ENCODE data around the gene CCDC149.

DNA sequence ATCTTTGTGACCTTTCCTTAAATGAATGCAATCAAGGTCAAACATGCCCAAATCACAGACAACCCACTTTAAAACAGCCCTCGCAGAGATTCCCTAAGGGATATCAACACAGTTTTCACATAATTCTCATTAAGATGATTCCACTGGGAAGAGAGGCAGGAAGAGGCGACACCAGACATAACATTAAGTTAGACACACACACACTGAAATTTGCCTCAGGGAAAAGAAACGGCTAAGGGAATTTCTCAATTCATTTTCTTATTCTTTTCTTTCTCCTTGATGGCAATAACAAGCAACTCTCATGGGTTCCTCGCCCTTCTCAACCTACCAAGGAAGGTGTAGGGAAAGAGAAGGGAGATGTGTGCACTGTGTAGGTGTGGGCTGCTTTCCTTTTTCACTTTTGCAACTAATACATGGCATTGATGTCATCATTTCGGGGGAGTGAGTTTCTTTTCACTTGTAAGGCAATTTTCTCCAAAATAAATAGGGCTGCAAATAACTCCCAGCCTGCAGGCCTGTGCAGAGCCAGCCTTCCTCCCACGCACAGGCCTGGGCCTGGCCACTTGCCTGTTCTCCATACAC, 76.1 kb downstream of the CCDC149 start:
- TF ChIP-seq, protein P1, sequence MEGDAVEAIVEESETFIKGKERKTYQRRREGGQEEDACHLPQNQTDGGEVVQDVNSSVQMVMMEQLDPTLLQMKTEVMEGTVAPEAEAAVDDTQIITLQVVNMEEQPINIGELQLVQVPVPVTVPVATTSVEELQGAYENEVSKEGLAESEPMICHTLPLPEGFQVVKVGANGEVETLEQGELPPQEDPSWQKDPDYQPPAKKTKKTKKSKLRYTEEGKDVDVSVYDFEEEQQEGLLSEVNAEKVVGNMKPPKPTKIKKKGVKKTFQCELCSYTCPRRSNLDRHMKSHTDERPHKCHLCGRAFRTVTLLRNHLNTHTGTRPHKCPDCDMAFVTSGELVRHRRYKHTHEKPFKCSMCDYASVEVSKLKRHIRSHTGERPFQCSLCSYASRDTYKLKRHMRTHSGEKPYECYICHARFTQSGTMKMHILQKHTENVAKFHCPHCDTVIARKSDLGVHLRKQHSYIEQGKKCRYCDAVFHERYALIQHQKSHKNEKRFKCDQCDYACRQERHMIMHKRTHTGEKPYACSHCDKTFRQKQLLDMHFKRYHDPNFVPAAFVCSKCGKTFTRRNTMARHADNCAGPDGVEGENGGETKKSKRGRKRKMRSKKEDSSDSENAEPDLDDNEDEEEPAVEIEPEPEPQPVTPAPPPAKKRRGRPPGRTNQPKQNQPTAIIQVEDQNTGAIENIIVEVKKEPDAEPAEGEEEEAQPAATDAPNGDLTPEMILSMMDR (IDR thresholded peaks at IDR 0.05) = no peak
- TF ChIP-seq POLR2A (IDR thresholded peaks at IDR 0.05) = no peak
